ENCODE results near the gene HYCC2. TPM values are rescaled to one million over a fixed set of nuclear protein-coding genes. Genes with fewer than 3 reads are reported as not detected.

Gene HYCC2
- 4.5 and 8.1 TPM in 2 replicates for total RNA-seq

DNA sequence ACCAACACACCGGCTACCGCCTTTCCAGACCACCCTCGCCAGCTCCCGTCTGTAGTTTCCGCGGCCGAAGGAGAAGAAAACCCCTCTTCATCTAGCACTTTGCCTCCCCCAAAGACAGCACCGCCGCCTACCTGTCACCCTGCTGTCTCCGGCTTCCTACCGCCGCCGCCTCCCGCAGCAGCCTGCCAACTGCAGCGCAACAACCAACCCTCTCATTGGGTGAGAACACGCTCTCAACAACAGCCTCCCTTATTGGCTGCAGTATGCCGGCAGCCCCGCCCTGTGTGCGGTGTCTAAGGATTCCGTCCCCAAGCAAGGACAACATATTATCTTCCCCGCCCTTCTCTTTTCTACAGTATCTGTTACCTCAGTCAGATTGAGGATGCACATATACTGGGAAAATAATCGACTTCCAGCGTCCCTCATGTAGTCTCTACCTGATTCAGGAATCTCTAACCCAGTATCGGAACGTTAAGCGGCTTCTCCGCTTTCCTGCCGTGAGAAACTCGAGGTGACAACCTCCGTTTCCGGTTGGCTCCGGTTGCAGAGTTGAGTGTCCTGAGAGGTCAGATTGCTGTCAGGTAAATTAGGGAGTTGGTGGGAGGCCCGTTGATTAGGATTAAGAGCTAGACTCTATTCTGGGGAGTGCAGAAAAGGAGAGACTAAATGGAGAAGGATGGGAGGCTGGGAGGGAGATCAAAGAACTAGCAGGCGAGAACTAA, at the start of gene HYCC2, which contains the start of gene NDUFB3:
Gene HYCC2 (minus strand): TSS at position 193 of the 722 bp plus-strand sequence. CDS start 47,662 bp downstream, outside the sequence.
Gene NDUFB3 (plus strand): TSS at position 523 of the 722 bp plus-strand sequence. CDS start 6,882 bp downstream, outside the sequence.

GRCh38 chr2:201116115-201116958, 44.9 kb upstream of the HYCC2 start, which contains the start of gene CFLAR:
CFLAR (plus strand) TSS chr2:201116164; CDS start chr2:201129866, 13,702 bp downstream.

Other genes starting within 250 kb of the HYCC2 start
- 26.0 and 36.5 TPM in 2 replicates for gene CLK1, start 207.0 kb downstream of the HYCC2 start, total RNA-seq
- gene PPIL3, start 182.6 kb downstream of the HYCC2 start, total RNA-seq = 19.4 and 24.4 TPM in 2 replicates
- gene NIF3L1, start 182.3 kb downstream of the HYCC2 start, total RNA-seq = 13.9 and 16.3 TPM in 2 replicates
- 14.6 and 16.9 TPM in 2 replicates for gene ORC2, start 108.0 kb downstream of the HYCC2 start, total RNA-seq
- gene NDUFB3, start 330 bp upstream of the HYCC2 start, total RNA-seq = 112 and 133 TPM in 2 replicates
- gene CFLAR, start 44.5 kb upstream of the HYCC2 start, total RNA-seq = 185 and 191 TPM in 2 replicates
- gene CASP10, start 111.5 kb upstream of the HYCC2 start, total RNA-seq = 28.2 and 34.0 TPM in 2 replicates
- gene CASP8, start 188.9 kb upstream of the HYCC2 start, total RNA-seq = 21.0 and 22.8 TPM in 2 replicates

Data from mammary microvascular endothelial cell (primary cell).